PFSK-1 (cell line): ENCODE results near the gene GALNT18.

Experiments
- POLR2AphosphoS5 ChIP-seq: IDR thresholded peaks from 2 replicates; pipeline ENCODE4 v1.6.1; 2012; ENCODE audit warnings: low read depth, mild to moderate bottlenecking, control low read depth, low read length, moderate library complexity
- SIN3A ChIP-seq: IDR thresholded peaks from 2 replicates; pipeline ENCODE4 v1.6.1; 2012; ENCODE audit warnings: mild to moderate bottlenecking, low read length, moderate library complexity, borderline replicate concordance; ENCODE audit not compliant: insufficient read depth
- TAF1 ChIP-seq: IDR thresholded peaks from 2 replicates; pipeline ENCODE4 v1.6.1; 2012; ENCODE audit warnings: low read length, control low read depth, borderline replicate concordance; ENCODE audit not compliant: insufficient read depth
- TF ChIP-seq, protein P1 (sequence below), 2 experiments: IDR thresholded peaks; 2 replicates each; pipeline versions ENCODE4 v1.6.1 to v1.8.0; 2011 to 2012; ENCODE audit warnings: low read depth in 2 of 2, low read length in 2 of 2, control low read depth in 1 of 2, inconsistent platforms in 1 of 2, mild to moderate bottlenecking in 1 of 2, moderate library complexity in 1 of 2; ENCODE audit not compliant: insufficient read depth in 1 of 2

DNA sequence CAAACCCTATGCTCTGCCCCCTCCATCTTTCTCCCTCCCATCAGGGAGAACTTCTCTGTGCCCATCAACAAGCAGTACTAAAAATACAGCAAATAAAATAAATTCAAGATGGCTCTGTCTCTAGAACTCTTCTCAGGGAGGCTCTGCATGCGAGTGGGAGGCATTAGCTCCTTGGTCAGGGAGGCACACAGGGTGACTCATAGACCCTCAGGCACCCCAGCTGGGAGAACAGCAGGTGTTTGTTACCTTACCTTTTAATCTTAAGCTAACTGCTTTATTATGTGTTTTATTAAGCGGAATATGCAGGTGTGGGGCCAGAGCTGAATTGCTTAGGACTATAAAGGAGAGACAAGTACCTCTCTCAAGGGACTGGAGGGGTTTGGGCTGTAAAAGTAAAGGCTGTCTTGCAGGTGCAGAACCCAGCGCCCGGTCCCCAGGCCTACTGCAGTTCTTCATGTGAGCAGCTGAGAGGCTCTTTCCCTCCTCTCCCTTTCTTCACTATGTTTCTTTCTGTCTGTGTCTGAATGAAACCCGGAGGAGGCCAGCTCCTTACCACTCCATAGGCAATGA is 289.6 kb downstream of the GALNT18 start:
- TF ChIP-seq POLR2AphosphoS5, result no peak
- no peak for TF ChIP-seq SIN3A
- no peak for TF ChIP-seq TAF1
- TF ChIP-seq, protein P1, sequence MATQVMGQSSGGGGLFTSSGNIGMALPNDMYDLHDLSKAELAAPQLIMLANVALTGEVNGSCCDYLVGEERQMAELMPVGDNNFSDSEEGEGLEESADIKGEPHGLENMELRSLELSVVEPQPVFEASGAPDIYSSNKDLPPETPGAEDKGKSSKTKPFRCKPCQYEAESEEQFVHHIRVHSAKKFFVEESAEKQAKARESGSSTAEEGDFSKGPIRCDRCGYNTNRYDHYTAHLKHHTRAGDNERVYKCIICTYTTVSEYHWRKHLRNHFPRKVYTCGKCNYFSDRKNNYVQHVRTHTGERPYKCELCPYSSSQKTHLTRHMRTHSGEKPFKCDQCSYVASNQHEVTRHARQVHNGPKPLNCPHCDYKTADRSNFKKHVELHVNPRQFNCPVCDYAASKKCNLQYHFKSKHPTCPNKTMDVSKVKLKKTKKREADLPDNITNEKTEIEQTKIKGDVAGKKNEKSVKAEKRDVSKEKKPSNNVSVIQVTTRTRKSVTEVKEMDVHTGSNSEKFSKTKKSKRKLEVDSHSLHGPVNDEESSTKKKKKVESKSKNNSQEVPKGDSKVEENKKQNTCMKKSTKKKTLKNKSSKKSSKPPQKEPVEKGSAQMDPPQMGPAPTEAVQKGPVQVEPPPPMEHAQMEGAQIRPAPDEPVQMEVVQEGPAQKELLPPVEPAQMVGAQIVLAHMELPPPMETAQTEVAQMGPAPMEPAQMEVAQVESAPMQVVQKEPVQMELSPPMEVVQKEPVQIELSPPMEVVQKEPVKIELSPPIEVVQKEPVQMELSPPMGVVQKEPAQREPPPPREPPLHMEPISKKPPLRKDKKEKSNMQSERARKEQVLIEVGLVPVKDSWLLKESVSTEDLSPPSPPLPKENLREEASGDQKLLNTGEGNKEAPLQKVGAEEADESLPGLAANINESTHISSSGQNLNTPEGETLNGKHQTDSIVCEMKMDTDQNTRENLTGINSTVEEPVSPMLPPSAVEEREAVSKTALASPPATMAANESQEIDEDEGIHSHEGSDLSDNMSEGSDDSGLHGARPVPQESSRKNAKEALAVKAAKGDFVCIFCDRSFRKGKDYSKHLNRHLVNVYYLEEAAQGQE (IDR thresholded peaks at IDR 0.05; ENCODE audit: insufficient read depth in 1 of 2, low read depth in 2 of 2, low read length in 2 of 2), result no peak
